HepG2 (cell line): ENCODE results near the gene AHCTF1. TPM values are rescaled to one million over a fixed set of nuclear protein-coding genes. Genes with fewer than 3 reads are reported as not detected.

Experiments used
- GATAD1 ChIP-seq: IDR thresholded peaks from 2 replicates; pipeline ENCODE4 v1.6.1; 2016; ENCODE audit warnings: missing genetic modification reagents, missing compliant biosample characterization
- JUN ChIP-seq: sonication (generic); formaldehyde crosslinking; IDR thresholded peaks from 2 replicates; pipeline ENCODE4 v1.4.0; 2020; ENCODE audit warnings: mild to moderate bottlenecking, missing genetic modification reagents
- KAT8 ChIP-seq: IDR thresholded peaks from 2 replicates; pipeline ENCODE4 v1.6.1; 2016; ENCODE audit warnings: missing genetic modification reagents, missing compliant biosample characterization
- KLF13 ChIP-seq: sonication (generic); formaldehyde crosslinking; IDR thresholded peaks from 2 replicates; pipeline ENCODE4 v1.4.0; 2020; ENCODE audit warnings: mild to moderate bottlenecking, missing genetic modification reagents
- MIER2 ChIP-seq: IDR thresholded peaks from 2 replicates; pipeline ENCODE4 v1.6.1; 2016; ENCODE audit warnings: missing biosample characterization, missing genetic modification reagents
- MIXL1 ChIP-seq: IDR thresholded peaks from 2 replicates; pipeline ENCODE4 v1.6.1; 2016
- NFKBIZ ChIP-seq: IDR thresholded peaks from 2 replicates; pipeline ENCODE4 v1.6.1; 2018; ENCODE audit warnings: missing genetic modification reagents, missing compliant biosample characterization
- RAD21 ChIP-seq: fragments of 450-650 bp; formaldehyde crosslinking; IDR thresholded peaks from 2 replicates; pipeline ENCODE4 v1.5.0; 2020; ENCODE audit warnings: mild to moderate bottlenecking
- RXRB ChIP-seq: IDR thresholded peaks from 2 replicates; pipeline ENCODE4 v1.6.1; 2016; ENCODE audit warnings: borderline replicate concordance, missing genetic modification reagents, missing compliant biosample characterization
- SAP130 ChIP-seq: IDR thresholded peaks from 2 replicates; pipeline ENCODE4 v1.6.1; 2016; ENCODE audit warnings: low read depth
- TARDBP ChIP-seq: sonication (generic); formaldehyde crosslinking; IDR thresholded peaks from 2 replicates; pipeline ENCODE4 v1.8.0; 2022; ENCODE audit warnings: mild to moderate bottlenecking, missing genetic modification reagents
- ZNF282 ChIP-seq: fragments of 450-650 bp; IDR thresholded peaks from 2 replicates; pipeline ENCODE4 v1.6.1; 2018; ENCODE audit not compliant: partially characterized antibody
- ZNF557 ChIP-seq: sonication (generic); formaldehyde crosslinking; IDR thresholded peaks from 2 replicates; pipeline ENCODE4 v1.4.0; 2020; ENCODE audit warnings: missing genetic modification reagents
- ZNF773 ChIP-seq: sonication (generic); formaldehyde crosslinking; IDR thresholded peaks from 2 replicates; pipeline ENCODE4 v1.4.0; 2020; ENCODE audit warnings: missing genetic modification reagents, borderline replicate concordance
- ZNF782 ChIP-seq: sonication (generic); formaldehyde crosslinking; IDR thresholded peaks from 2 replicates; pipeline ENCODE4 v1.4.0; 2020; ENCODE audit warnings: missing genetic modification reagents, mild to moderate bottlenecking, borderline replicate concordance
- ZNF83 ChIP-seq: sonication (generic); formaldehyde crosslinking; IDR thresholded peaks from 2 replicates; pipeline ENCODE4 v1.4.0; 2020; ENCODE audit warnings: missing genetic modification reagents, mild to moderate bottlenecking, borderline replicate concordance
- ZZZ3 ChIP-seq: sonication (generic); formaldehyde crosslinking; IDR thresholded peaks from 2 replicates; pipeline ENCODE4 v1.4.0; 2020; ENCODE audit warnings: missing genetic modification reagents, mild to moderate bottlenecking, borderline replicate concordance
- polyA plus RNA-seq, 8 experiments: library from polyadenylated mRNA; depleted of rRNA in 3 of 8; stranded (reverse) in 7 of 8; unstranded in 1 of 8; fragments of >200 nt; fragmentation: Illumina TruSeq in 4 of 8; extraction: Trizol in 4 of 8; gene quantifications; 2 replicates each; pipeline versions ENCODE4 v1.2.1 to v1.2.3, GENCODE V29; 2011 to 2016; ENCODE audit warnings: low read depth in 4 of 8, missing spikeins in 1 of 8, mixed read lengths in 1 of 8; ENCODE audit not compliant: insufficient read depth in 1 of 8
- total RNA-seq, 5 experiments: library from RNA; depleted of rRNA; stranded (reverse); fragments of >200 nt; fragmentation: Illumina TruSeq; extraction: Trizol; gene quantifications; 2 replicates each; pipeline ENCODE4 v1.2.3, GENCODE V29; 2016; ENCODE audit warnings: low read depth in 1 of 5
- TF ChIP-seq, protein P1 (sequence below): sonication (generic); formaldehyde crosslinking; IDR thresholded peaks from 2 replicates; pipeline ENCODE4 v1.9.0; 2022; ENCODE audit warnings: missing genetic modification reagents, mild to moderate bottlenecking, borderline replicate concordance
- TF ChIP-seq, protein P2 (sequence below): sonication (generic); formaldehyde crosslinking; IDR thresholded peaks from 2 replicates; pipeline ENCODE4 v1.8.0; 2022; ENCODE audit warnings: missing genetic modification reagents, low read depth, mild to moderate bottlenecking, borderline replicate concordance
- TF ChIP-seq, protein P3 (sequence below): sonication (generic); formaldehyde crosslinking; IDR thresholded peaks from 2 replicates; pipeline ENCODE4 v1.5.1; 2020; ENCODE audit warnings: mild to moderate bottlenecking, missing genetic modification reagents, moderate library complexity
- TF ChIP-seq, protein P4 (sequence below): sonication (generic); formaldehyde crosslinking; IDR thresholded peaks from 2 replicates; pipeline ENCODE4 v1.4.0; 2020; ENCODE audit warnings: mild to moderate bottlenecking, low read depth, missing genetic modification reagents

Gene AHCTF1
- total and polyA plus RNA-seq, 2 of the 13 experiments (the other 11 are each of a cell fraction or from before 2014, with no cell fraction given) = 16.6 to 45.9 TPM

DNA sequence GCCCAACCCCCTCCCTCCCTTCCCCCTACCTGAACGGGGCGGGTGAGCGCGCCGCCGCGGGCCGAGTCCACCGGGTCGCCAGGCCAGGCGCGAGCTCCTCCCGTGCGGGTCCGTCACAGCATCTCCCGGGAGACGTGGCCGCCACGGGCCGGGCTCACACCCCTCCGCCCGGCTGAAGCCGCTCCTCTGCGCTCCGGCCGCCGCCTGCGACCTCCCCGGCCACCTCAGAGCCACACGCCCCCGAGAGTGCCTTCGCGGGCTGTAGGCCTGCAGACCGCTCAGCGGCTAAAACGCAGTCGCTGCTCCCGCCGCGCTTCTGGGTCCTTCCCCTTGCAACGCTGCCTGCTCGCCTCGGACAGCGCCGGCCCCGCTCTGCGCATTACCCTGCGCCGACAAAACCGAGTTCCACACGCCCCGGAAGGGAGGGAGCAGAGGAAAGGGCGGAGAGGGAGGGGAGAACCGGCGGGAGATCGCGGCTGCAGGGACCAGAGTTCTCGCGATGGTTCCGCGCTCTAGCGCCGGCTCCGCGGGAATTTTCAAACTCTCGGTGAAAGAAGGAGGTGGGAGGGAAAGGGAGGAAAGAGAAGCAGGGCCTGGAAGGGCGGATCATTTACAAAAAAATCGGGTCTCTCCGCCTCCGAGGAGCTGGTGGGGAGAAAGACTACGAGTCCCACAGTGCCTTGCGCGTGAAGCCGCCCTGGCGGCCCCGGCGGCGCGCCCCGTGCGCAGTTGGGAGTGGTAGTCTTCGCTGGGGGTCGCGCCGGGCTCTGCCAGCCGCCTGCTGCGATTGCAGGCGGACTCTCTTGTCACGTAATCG lies at the start of gene AHCTF1 (continued):
- TF ChIP-seq, protein P1, sequence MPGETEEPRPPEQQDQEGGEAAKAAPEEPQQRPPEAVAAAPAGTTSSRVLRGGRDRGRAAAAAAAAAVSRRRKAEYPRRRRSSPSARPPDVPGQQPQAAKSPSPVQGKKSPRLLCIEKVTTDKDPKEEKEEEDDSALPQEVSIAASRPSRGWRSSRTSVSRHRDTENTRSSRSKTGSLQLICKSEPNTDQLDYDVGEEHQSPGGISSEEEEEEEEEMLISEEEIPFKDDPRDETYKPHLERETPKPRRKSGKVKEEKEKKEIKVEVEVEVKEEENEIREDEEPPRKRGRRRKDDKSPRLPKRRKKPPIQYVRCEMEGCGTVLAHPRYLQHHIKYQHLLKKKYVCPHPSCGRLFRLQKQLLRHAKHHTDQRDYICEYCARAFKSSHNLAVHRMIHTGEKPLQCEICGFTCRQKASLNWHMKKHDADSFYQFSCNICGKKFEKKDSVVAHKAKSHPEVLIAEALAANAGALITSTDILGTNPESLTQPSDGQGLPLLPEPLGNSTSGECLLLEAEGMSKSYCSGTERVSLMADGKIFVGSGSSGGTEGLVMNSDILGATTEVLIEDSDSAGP (CRISPR knock-in tag) = peak; percentile 92
- no peak for TF ChIP-seq ZNF282
- TF ChIP-seq MIER2 (CRISPR knock-in tag) = no peak
- TF ChIP-seq ZNF782 = peak; percentile 87; the same call in 1 of the 2 replicates
- no peak for TF ChIP-seq ZNF773 (CRISPR knock-in tag)
- peak; percentile 88; the same call in 1 of the 2 replicates for TF ChIP-seq ZNF83 (CRISPR knock-in tag)
- peak; percentile 77 for TF ChIP-seq KAT8 (CRISPR knock-in tag)
- no peak; the same call in 1 of the 2 replicates for TF ChIP-seq RAD21 (CRISPR knock-in tag)
- TF ChIP-seq, protein P2, sequence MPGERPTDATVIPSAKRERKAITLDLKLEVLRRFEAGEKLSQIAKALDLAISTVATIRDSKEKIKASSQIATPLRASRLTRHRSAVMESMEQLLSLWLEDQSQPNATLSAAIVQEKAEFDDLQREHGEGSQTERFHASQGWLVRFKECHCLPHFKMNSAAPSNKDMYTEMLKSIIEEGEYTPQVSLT (CRISPR knock-in tag) = no peak; the same call in 1 of the 2 replicates
- no peak for TF ChIP-seq JUN (CRISPR knock-in tag)
- peak; percentile 83 for TF ChIP-seq GATAD1
- TF ChIP-seq NFKBIZ = peak; percentile 36; the same call in 1 of the 2 replicates
- no peak; the same call in 1 of the 2 replicates for TF ChIP-seq ZZZ3
- TF ChIP-seq ZNF557 (CRISPR knock-in tag) = 0 out of 2 replicates have a peak, but pooled peaks have one; percentile 35
- peak; percentile 94 for TF ChIP-seq SAP130 (CRISPR knock-in tag)
- TF ChIP-seq MIXL1 (CRISPR knock-in tag) = peak; percentile 51; the same call in 1 of the 2 replicates
- TF ChIP-seq KLF13 (CRISPR knock-in tag) = peak; percentile 49; the same call in 1 of the 2 replicates
- TF ChIP-seq, protein P3, sequence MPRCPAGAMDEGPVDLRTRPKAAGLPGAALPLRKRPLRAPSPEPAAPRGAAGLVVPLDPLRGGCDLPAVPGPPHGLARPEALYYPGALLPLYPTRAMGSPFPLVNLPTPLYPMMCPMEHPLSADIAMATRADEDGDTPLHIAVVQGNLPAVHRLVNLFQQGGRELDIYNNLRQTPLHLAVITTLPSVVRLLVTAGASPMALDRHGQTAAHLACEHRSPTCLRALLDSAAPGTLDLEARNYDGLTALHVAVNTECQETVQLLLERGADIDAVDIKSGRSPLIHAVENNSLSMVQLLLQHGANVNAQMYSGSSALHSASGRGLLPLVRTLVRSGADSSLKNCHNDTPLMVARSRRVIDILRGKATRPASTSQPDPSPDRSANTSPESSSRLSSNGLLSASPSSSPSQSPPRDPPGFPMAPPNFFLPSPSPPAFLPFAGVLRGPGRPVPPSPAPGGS (CRISPR knock-in tag) = peak; percentile 64
- TF ChIP-seq TARDBP (CRISPR knock-in tag) = no peak; the same call in 1 of the 2 replicates
- TF ChIP-seq RXRB = peak; percentile 52; the same call in 1 of the 2 replicates
- TF ChIP-seq, protein P4, sequence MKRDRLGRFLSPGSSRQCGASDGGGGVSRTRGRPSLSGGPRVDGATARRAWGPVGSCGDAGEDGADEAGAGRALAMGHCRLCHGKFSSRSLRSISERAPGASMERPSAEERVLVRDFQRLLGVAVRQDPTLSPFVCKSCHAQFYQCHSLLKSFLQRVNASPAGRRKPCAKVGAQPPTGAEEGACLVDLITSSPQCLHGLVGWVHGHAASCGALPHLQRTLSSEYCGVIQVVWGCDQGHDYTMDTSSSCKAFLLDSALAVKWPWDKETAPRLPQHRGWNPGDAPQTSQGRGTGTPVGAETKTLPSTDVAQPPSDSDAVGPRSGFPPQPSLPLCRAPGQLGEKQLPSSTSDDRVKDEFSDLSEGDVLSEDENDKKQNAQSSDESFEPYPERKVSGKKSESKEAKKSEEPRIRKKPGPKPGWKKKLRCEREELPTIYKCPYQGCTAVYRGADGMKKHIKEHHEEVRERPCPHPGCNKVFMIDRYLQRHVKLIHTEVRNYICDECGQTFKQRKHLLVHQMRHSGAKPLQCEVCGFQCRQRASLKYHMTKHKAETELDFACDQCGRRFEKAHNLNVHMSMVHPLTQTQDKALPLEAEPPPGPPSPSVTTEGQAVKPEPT (CRISPR knock-in tag) = peak; percentile 83; the same call in 1 of the 2 replicates
